ENCODE measurements around the gene RBBP4. TPM values are rescaled to one million over a fixed set of nuclear protein-coding genes. Genes with fewer than 3 reads are reported as not detected.

Gene RBBP4
- total and polyA plus RNA-seq, 4 donors, result 37.7 to 205 (median 107) TPM

DNA sequence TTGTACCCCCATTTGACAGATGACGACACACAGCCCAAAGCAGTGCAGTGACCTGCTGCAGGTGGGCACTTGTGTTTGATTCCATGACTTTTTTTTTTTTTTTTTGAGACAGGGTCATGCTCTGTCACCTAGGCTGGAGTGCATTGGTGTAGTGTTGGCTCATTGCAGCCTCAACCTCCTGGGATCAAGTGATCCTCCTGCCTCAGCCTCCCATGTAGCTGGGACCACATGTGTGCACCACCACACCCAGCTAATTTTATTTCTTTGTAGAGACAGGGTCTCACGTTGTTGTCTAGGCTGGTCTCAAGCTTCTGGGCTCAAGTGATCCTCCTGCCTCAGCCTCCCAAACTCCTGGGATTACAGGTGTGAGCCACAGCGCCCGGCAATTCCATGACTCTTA, 66.5 kb downstream of the RBBP4 start:
- TF ChIP-seq, protein P1, sequence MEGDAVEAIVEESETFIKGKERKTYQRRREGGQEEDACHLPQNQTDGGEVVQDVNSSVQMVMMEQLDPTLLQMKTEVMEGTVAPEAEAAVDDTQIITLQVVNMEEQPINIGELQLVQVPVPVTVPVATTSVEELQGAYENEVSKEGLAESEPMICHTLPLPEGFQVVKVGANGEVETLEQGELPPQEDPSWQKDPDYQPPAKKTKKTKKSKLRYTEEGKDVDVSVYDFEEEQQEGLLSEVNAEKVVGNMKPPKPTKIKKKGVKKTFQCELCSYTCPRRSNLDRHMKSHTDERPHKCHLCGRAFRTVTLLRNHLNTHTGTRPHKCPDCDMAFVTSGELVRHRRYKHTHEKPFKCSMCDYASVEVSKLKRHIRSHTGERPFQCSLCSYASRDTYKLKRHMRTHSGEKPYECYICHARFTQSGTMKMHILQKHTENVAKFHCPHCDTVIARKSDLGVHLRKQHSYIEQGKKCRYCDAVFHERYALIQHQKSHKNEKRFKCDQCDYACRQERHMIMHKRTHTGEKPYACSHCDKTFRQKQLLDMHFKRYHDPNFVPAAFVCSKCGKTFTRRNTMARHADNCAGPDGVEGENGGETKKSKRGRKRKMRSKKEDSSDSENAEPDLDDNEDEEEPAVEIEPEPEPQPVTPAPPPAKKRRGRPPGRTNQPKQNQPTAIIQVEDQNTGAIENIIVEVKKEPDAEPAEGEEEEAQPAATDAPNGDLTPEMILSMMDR (IDR thresholded peaks at IDR 0.05; ENCODE audit: control extremely low read depth, extremely low read depth), result no peak
- H3K4me3 ChIP-seq, result no peak overlapping the region
- ATAC-seq (ENCODE audit: insufficient read depth, low FRiP score) (no peak), DNase-seq (no peak)
- 90 to 94% methylated on average over 4 of the region's 4 CpGs for WGBS, 2 donors
- peak overlapping the region in 1 of 2 donors; percentile 3 for H3K27ac ChIP-seq (ENCODE audit: low read depth in 1 of 2, low read length in 1 of 2)
- no peaks in the 10 kb centered on the region for H3K9me3 ChIP-seq (ENCODE audit: control insufficient read depth in 4 of 4, insufficient read depth in 3 of 4, low read length in 3 of 4)
- no peak overlapping the region for H3K9ac ChIP-seq (ENCODE audit: insufficient read depth in 1 of 2, low read length in 2 of 2)
- H3K36me3 ChIP-seq (ENCODE audit: control insufficient read depth in 4 of 4, insufficient read depth in 4 of 4, low read length in 4 of 4), result no peaks in the 10 kb centered on the region
- H3K4me1 ChIP-seq (ENCODE audit: control insufficient read depth in 5 of 5, insufficient read depth in 5 of 5, low read length in 5 of 5), result peaks cover 0 to 8% (median under 1%) of the 10 kb centered on the region in 5 donors
- no peaks in the 10 kb centered on the region for H3K27me3 ChIP-seq (ENCODE audit: control insufficient read depth in 3 of 3, insufficient read depth in 3 of 3, low read length in 2 of 3)

DNA sequence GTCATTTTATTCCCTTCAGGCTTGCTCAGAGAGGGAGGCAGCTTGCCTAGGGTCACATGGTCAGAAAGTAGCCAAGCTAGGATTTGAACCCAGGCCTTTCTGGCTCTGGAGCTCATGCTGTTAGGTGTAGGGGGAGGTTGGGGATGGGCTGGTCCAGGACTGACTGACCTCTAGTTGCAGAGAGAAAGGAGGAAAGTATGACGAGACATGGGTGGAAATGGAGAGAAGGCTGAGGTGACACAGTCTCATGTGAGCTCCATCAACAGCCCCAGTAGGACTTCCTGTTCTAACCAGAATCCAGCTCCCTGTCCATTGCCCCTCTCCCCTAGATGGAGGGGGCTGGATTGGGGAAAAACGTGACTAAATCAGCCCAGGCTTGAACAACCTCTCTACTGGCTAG, 67.0 kb downstream of the RBBP4 start:
- TF ChIP-seq, protein P1 (IDR thresholded peaks at IDR 0.05; ENCODE audit: control extremely low read depth, extremely low read depth), result no peak
- 50 to 64% methylated on average over 2 of the region's 2 CpGs for WGBS, 2 donors
- no peak for ATAC-seq (ENCODE audit: insufficient read depth, low FRiP score)
- DNase-seq, result no peak
- Histone ChIP-seq H3K4me3 (no peak overlapping the region), H3K36me3 (ENCODE audit: control insufficient read depth in 4 of 4, insufficient read depth in 4 of 4, low read length in 4 of 4) (no peaks in the 10 kb centered on the region), H3K9ac (ENCODE audit: insufficient read depth in 1 of 2, low read length in 2 of 2) (no peak overlapping the region), H3K9me3 (ENCODE audit: control insufficient read depth in 4 of 4, insufficient read depth in 3 of 4, low read length in 3 of 4) (no peaks in the 10 kb centered on the region), H3K27me3 (ENCODE audit: control insufficient read depth in 3 of 3, insufficient read depth in 3 of 3, low read length in 2 of 3) (no peaks in the 10 kb centered on the region), H3K27ac (ENCODE audit: low read depth in 1 of 2, low read length in 1 of 2) (no peak overlapping the region), H3K4me1 (ENCODE audit: control insufficient read depth in 5 of 5, insufficient read depth in 5 of 5, low read length in 5 of 5) (peaks cover 0 to 8% (median 0%) of the 10 kb centered on the region in 5 donors)

DNA sequence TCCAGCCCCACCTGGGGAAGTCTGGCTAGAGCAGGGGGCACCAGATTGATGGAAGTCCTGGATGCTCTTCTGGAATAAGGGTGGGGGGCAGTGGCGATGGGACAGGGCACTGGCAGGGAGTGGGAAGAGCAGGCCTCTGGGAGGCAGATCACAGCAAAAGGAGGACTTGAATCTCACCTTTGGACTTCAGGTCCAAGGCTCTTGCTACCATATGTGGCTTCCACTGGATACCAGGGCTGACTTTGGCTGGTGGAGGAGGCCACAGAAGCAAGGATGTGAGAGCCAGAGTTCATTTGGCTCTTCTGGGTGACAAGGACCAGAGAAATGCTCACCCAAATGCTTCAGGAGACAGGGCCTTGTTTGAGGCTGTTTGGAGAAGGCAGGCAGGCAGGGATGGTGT, 67.5 kb downstream of the RBBP4 start:
- ATAC-seq (ENCODE audit: insufficient read depth, low FRiP score) (no peak), DNase-seq (no peak)
- Histone ChIP-seq H3K27ac (ENCODE audit: low read depth in 1 of 2, low read length in 1 of 2) (no peak overlapping the region), H3K9me3 (ENCODE audit: control insufficient read depth in 4 of 4, insufficient read depth in 3 of 4, low read length in 3 of 4) (no peaks in the 10 kb centered on the region), H3K36me3 (ENCODE audit: control insufficient read depth in 4 of 4, insufficient read depth in 4 of 4, low read length in 4 of 4) (no peaks in the 10 kb centered on the region), H3K4me3 (no peak overlapping the region), H3K9ac (ENCODE audit: insufficient read depth in 1 of 2, low read length in 2 of 2) (no peak overlapping the region), H3K4me1 (ENCODE audit: control insufficient read depth in 5 of 5, insufficient read depth in 5 of 5, low read length in 5 of 5) (peaks cover 0 to 8% (median 0%) of the 10 kb centered on the region in 5 donors), H3K27me3 (ENCODE audit: control insufficient read depth in 3 of 3, insufficient read depth in 3 of 3, low read length in 2 of 3) (no peaks in the 10 kb centered on the region)
- TF ChIP-seq, protein P1 (IDR thresholded peaks at IDR 0.05; ENCODE audit: control extremely low read depth, extremely low read depth), result no peak
- WGBS, 2 donors, result 95 to 100% methylated on average over 1 of the region's 1 CpG

DNA sequence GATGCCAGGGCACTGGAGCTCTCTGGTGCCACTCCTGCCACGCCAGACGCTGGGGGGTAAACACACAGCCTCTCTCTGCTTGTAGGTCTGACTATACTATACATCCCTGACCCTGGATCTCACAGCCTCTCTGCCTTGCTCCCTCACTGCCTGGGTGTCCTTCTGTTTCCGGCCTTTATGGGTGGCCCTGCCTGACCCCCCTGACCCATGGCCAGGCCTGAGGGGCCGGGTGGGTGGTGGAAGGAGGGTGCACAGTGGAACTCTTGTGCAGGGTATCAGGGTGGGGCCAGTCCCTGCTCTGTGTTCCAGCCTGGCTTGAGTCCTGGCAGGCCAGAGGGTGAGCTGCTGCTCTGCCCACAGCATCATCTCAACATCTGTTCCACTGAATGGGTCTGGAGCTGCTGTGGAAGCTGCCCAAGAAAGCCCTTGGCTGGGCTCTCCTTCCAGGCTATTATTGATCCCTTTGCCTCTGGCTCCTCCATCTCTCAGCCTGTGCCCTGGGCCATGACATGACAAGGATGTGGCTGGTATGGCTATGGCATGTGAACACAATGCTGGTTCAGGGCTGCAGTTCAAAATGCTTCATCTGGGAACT, 68.8 kb downstream of the RBBP4 start:
- 89 to 92% methylated on average over 4 of the region's 4 CpGs for WGBS, 2 donors
- Histone ChIP-seq H3K36me3 (ENCODE audit: control insufficient read depth in 4 of 4, insufficient read depth in 4 of 4, low read length in 4 of 4) (no peaks in the 10 kb centered on the region), H3K9me3 (ENCODE audit: control insufficient read depth in 4 of 4, insufficient read depth in 3 of 4, low read length in 3 of 4) (no peaks in the 10 kb centered on the region), H3K4me3 (no peak overlapping the region), H3K27ac (ENCODE audit: low read depth in 1 of 2, low read length in 1 of 2) (no peak overlapping the region), H3K4me1 (ENCODE audit: control insufficient read depth in 5 of 5, insufficient read depth in 5 of 5, low read length in 5 of 5) (peaks cover 0 to 5% (median 2%) of the 10 kb centered on the region in 5 donors), H3K9ac (ENCODE audit: insufficient read depth in 1 of 2, low read length in 2 of 2) (no peak overlapping the region), H3K27me3 (ENCODE audit: control insufficient read depth in 3 of 3, insufficient read depth in 3 of 3, low read length in 2 of 3) (no peaks in the 10 kb centered on the region)
- no peak for ATAC-seq (ENCODE audit: insufficient read depth, low FRiP score)
- TF ChIP-seq, protein P1 (IDR thresholded peaks at IDR 0.05; ENCODE audit: control extremely low read depth, extremely low read depth), result no peak
- DNase-seq, result no peak

Data from lung (tissue), 12 donors.